ENCODE measurements around the gene ATRNL1.

- no peak for TF ChIP-seq CTCF (IDR thresholded peaks at IDR 0.05)
- no peak for TF ChIP-seq POLR2A (IDR thresholded peaks at IDR 0.05)
Measured at GRCh38 chr10:115915429-115915828, 822.3 kb downstream of the ATRNL1 start.
